K562 (cell line): Measurements from ENCODE around the gene CDSN. TPM values are rescaled to one million over a fixed set of nuclear protein-coding genes. Genes with fewer than 3 reads are reported as not detected.

Source experiments
- CHD4 ChIP-seq: fragments of 200-600 bp; sonication (generic); IDR thresholded peaks from 3 replicates; pipeline ENCODE4 v1.6.1; 2012; ENCODE audit warnings: low read depth, mild to moderate bottlenecking, mixed read lengths, low read length, inconsistent platforms; ENCODE audit not compliant: insufficient read depth, insufficient replicate concordance, poor library complexity, severe bottlenecking
- E2F8 ChIP-seq: fragments of 450-650 bp; IDR thresholded peaks from 2 replicates; pipeline ENCODE4 v1.7.1; 2018; ENCODE audit warnings: mild to moderate bottlenecking, low read depth; ENCODE audit not compliant: partially characterized antibody
- ETV6 ChIP-seq, 3 experiments: fragments of 150-350 bp in 1 of 3; sonication (generic) in 1 of 3; formaldehyde crosslinking in 1 of 3; IDR thresholded peaks; 2 replicates each; pipeline versions ENCODE4 v1.6.1 to v1.8.0; 2014 to 2022; ENCODE audit warnings: borderline replicate concordance in 2 of 3, low read depth in 2 of 3, antibody characterized with exemption in 1 of 3, low read length in 1 of 3, mild to moderate bottlenecking in 1 of 3, missing genetic modification reagents in 1 of 3
- FOS ChIP-seq: IDR thresholded peaks from 3 replicates; pipeline ENCODE4 v1.6.1; 2011; ENCODE audit not compliant: insufficient read length; ENCODE audit errors: extremely low read depth
- HDAC6 ChIP-seq: IDR thresholded peaks from 2 replicates; pipeline ENCODE4 v1.6.1; 2012; ENCODE audit warnings: low read depth, mild to moderate bottlenecking, control low read depth, inconsistent platforms, low read length, moderate library complexity
- JUNB ChIP-seq: fragments of 450-650 bp; formaldehyde crosslinking; conservative IDR thresholded peaks from 2 replicates; pipeline ENCODE4 v1.4.0; 2020; ENCODE audit warnings: mild to moderate bottlenecking
- LARP7 ChIP-seq: fragments of 450-650 bp; IDR thresholded peaks from 2 replicates; pipeline ENCODE4 v1.6.1; 2016
- MEF2A ChIP-seq: IDR thresholded peaks from 2 replicates; pipeline ENCODE4 v1.6.1; 2011; ENCODE audit warnings: low read depth, mild to moderate bottlenecking, low read length, moderate library complexity; ENCODE audit not compliant: control insufficient read depth
- MXD1 ChIP-seq: fragments of 250-450 bp; sonication (Bioruptor Pico); IDR thresholded peaks from 2 replicates; pipeline ENCODE4 v1.8.0; 2021; ENCODE audit warnings: borderline replicate concordance, mild to moderate bottlenecking, moderate library complexity; ENCODE audit not compliant: poor library complexity, severe bottlenecking
- RFX1 ChIP-seq: fragments of 450-650 bp; IDR thresholded peaks from 2 replicates; pipeline ENCODE4 v1.6.1; 2016; ENCODE audit warnings: mild to moderate bottlenecking, moderate library complexity
- WHSC1 ChIP-seq: IDR thresholded peaks from one replicate; pipeline ENCODE4 v1.6.1; 2012; ENCODE audit warnings: low read length, control low read depth, inconsistent platforms
- ZBTB7A ChIP-seq: IDR thresholded peaks from 2 replicates; pipeline ENCODE4 v1.6.1; 2011; ENCODE audit warnings: low read depth, mild to moderate bottlenecking, low read length, moderate library complexity, borderline replicate concordance; ENCODE audit not compliant: control insufficient read depth
- ZFP36 ChIP-seq: fragments of 150-350 bp; IDR thresholded peaks from 2 replicates; pipeline ENCODE4 v1.6.1; 2018; ENCODE audit warnings: low read length, low read depth; ENCODE audit not compliant: partially characterized antibody
- ZNF316 ChIP-seq: fragments of 450-650 bp; IDR thresholded peaks from 2 replicates; pipeline ENCODE4 v1.6.1; 2016
- polyA plus RNA-seq, 8 experiments: library from polyadenylated mRNA; depleted of rRNA in 4 of 8; stranded (reverse) in 5 of 8; unstranded in 3 of 8; fragments of >200 nt; fragmentation: Nextera tagmentation in 2 of 8; fragmentation: Illumina TruSeq in 1 of 8; extraction: Ambion mirVana in 2 of 8; extraction: Trizol in 1 of 8; gene quantifications; 2 replicates each; pipeline versions ENCODE4 v1.2.1 to v1.2.3, GENCODE V29; 2011 to 2014; ENCODE audit warnings: inconsistent platforms in 1 of 8, missing spikeins in 1 of 8
- total RNA-seq, 7 experiments: library from RNA; depleted of rRNA in 6 of 7; stranded (reverse); fragments of >200 nt in 6 of 7; fragmentation: Illumina TruSeq in 2 of 7; extraction: Trizol in 2 of 7; gene quantifications; 2 replicates each; pipeline versions ENCODE4 v1.2.1 to v1.2.3, GENCODE V29; 2011 to 2021; ENCODE audit warnings: low replicate concordance in 1 of 7
- TF ChIP-seq, protein P1 (sequence below), 2 experiments: fragments of 450-650 bp; formaldehyde crosslinking in 1 of 2; IDR thresholded peaks; 2 replicates each; pipeline versions ENCODE4 v1.4.0 to v1.6.1; 2014 to 2020; ENCODE audit warnings: mild to moderate bottlenecking in 2 of 2, borderline replicate concordance in 1 of 2, low read depth in 1 of 2

The CDSN gene
- total and polyA plus RNA-seq, 9 of the 15 experiments (the other 6 are each of a cell fraction or from before 2014, with no cell fraction given) = not detected

DNA sequence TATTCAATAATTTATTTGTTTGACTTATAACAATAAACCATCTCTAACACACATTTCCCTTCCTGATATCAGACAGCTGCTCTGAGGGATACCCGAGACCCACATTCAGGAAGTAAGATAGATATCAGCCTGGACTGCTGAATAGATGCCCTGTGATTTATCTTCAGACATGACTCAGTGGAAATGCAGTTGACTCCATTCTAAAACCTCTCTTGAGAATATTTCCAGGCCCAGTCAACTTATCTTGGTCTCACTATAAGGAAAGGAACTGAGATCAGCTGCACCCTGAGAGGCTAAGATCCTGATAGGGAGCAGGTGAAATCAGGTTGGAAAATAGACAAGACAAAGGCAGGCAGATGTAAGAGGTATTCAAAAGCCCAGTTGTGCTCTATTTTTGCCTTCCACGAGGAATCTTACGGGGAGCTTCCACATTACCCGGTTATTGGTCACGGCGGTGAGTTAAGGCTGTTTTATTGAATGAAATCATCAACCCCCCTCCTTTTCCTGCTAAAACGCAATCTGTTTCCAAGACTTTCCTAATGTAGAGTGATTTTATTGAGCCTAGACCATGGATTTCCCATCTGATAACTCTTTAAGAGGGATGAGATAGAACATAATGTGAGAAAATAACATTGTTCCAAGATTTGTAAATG is 33.3 kb downstream of the CDSN start (continued):
- TF ChIP-seq LARP7 (no peak), ZBTB7A (no peak), WHSC1 (no peak), ETV6 (IDR thresholded peaks at IDR 0.05; ENCODE audit: borderline replicate concordance in 1 of 2, low read depth in 2 of 2, low read length in 1 of 2) (no peak), ETV6 (CRISPR knock-in tag; IDR thresholded peaks at IDR 0.05; ENCODE audit: borderline replicate concordance) (no peak), CHD4 (no peak), ZFP36 (no peak), JUNB (no peak), ZNF316 (no peak; the same call in 1 of the 2 replicates), MEF2A (no peak), MXD1 (no peak), RFX1 (no peak), FOS (no peak), E2F8 (no peak), HDAC6 (no peak)
- TF ChIP-seq, protein P1, sequence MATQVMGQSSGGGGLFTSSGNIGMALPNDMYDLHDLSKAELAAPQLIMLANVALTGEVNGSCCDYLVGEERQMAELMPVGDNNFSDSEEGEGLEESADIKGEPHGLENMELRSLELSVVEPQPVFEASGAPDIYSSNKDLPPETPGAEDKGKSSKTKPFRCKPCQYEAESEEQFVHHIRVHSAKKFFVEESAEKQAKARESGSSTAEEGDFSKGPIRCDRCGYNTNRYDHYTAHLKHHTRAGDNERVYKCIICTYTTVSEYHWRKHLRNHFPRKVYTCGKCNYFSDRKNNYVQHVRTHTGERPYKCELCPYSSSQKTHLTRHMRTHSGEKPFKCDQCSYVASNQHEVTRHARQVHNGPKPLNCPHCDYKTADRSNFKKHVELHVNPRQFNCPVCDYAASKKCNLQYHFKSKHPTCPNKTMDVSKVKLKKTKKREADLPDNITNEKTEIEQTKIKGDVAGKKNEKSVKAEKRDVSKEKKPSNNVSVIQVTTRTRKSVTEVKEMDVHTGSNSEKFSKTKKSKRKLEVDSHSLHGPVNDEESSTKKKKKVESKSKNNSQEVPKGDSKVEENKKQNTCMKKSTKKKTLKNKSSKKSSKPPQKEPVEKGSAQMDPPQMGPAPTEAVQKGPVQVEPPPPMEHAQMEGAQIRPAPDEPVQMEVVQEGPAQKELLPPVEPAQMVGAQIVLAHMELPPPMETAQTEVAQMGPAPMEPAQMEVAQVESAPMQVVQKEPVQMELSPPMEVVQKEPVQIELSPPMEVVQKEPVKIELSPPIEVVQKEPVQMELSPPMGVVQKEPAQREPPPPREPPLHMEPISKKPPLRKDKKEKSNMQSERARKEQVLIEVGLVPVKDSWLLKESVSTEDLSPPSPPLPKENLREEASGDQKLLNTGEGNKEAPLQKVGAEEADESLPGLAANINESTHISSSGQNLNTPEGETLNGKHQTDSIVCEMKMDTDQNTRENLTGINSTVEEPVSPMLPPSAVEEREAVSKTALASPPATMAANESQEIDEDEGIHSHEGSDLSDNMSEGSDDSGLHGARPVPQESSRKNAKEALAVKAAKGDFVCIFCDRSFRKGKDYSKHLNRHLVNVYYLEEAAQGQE (IDR thresholded peaks at IDR 0.05; ENCODE audit: borderline replicate concordance) = no peak
- TF ChIP-seq, protein P1 (CRISPR knock-in tag; IDR thresholded peaks at IDR 0.05; ENCODE audit: low read depth) = no peak
